SK-N-SH treated with all-trans-retinoic acid at 6 μM for 48 hours (cell line): Measurements from ENCODE around the gene PDGFRB.

Source experiments
- ARNTL ChIP-seq: fragments of 450-650 bp; formaldehyde crosslinking; IDR thresholded peaks from 2 replicates; pipeline ENCODE4 v1.5.0; 2020; ENCODE audit warnings: low read depth, mild to moderate bottlenecking, moderate library complexity, borderline replicate concordance
- BACH2 ChIP-seq: fragments of 250-450 bp; sonication (Bioruptor Pico); IDR thresholded peaks from 2 replicates; pipeline ENCODE4 v1.9.0; 2021; ENCODE audit warnings: mild to moderate bottlenecking, borderline replicate concordance
- CREB5 ChIP-seq: fragments of 250-450 bp; sonication (Bioruptor Pico); IDR thresholded peaks from 2 replicates; pipeline ENCODE4 v1.5.1; 2020; ENCODE audit warnings: low read depth, mild to moderate bottlenecking, moderate library complexity
- CSRNP3 ChIP-seq: fragments of 250-450 bp; sonication (Bioruptor Pico); IDR thresholded peaks from 2 replicates; pipeline ENCODE4 v1.5.1; 2021; ENCODE audit warnings: mild to moderate bottlenecking, moderate library complexity
- ISL1 ChIP-seq: fragments of 250-450 bp; sonication (Bioruptor Pico); IDR thresholded peaks from 2 replicates; pipeline ENCODE4 v2.1.2; 2022; ENCODE audit warnings: mild to moderate bottlenecking, moderate library complexity
- OSR1 ChIP-seq: fragments of 250-450 bp; sonication (Bioruptor Pico); IDR thresholded peaks from 2 replicates; pipeline ENCODE4 v1.8.0; 2022; ENCODE audit warnings: moderate library complexity, mild to moderate bottlenecking, inconsistent platforms
- PATZ1 ChIP-seq: fragments of 250-450 bp; sonication (Bioruptor Pico); IDR thresholded peaks from 2 replicates; pipeline ENCODE4 v1.8.0; 2020; ENCODE audit warnings: mild to moderate bottlenecking, moderate library complexity, borderline replicate concordance
- PPARA ChIP-seq: fragments of 250-450 bp; sonication (Bioruptor Pico); IDR thresholded peaks from 2 replicates; pipeline ENCODE4 v1.5.0; 2020; ENCODE audit warnings: mild to moderate bottlenecking, borderline replicate concordance
- RARB ChIP-seq: fragments of 250-450 bp; sonication (Bioruptor Pico); IDR thresholded peaks from 2 replicates; pipeline ENCODE4 v1.8.0; 2021; ENCODE audit warnings: mild to moderate bottlenecking, moderate library complexity
- ZNF8 ChIP-seq: fragments of 450-650 bp; formaldehyde crosslinking; IDR thresholded peaks from 2 replicates; pipeline ENCODE4 v1.5.0; 2020; ENCODE audit warnings: mild to moderate bottlenecking, moderate library complexity

DNA sequence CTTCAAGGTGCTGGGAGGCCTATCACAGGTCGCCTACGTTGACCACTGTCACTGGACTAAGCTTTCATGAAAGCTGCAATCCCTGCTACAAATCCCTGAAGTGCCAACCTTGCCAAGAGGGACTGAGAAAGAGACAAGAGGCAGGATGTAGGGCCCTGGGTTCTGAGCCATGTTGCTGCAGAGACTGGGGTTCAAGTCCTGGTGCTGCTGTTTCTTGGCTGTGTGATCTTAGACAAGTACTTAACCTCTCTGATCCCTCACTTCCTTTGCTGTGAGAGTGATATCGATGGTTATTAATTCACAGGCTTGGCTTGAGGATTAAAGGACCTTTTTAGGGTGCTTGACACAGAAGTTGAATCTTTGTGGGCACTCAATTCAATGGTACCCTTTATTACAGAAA, 84.8 kb downstream of the PDGFRB start:
- TF ChIP-seq CREB5 (CRISPR knock-in tag) (no peak), RARB (CRISPR knock-in tag) (no peak), OSR1 (CRISPR knock-in tag) (no peak), ARNTL (CRISPR knock-in tag) (no peak), PATZ1 (no peak), ZNF8 (no peak), ISL1 (CRISPR knock-in tag) (no peak), PPARA (CRISPR knock-in tag) (no peak), BACH2 (CRISPR knock-in tag) (no peak), CSRNP3 (no peak)
